Mesendoderm (in vitro differentiated cells): ENCODE results near the gene C12orf43.

ENCODE experiments used
- DNase-seq: peaks from one replicate; pipeline ENCODE4 v3.0.0; 2013
- H2AK5ac ChIP-seq: 2 replicates; pipeline ENCODE4 v1.6.1; 2013; ENCODE audit warnings: low read length, inconsistent platforms
- H2BK120ac ChIP-seq: 2 replicates; pipeline ENCODE4 v1.6.1; 2013; ENCODE audit warnings: low read depth, mild to moderate bottlenecking, low read length, moderate library complexity, mixed read lengths
- H2BK15ac ChIP-seq: replicated peaks from 2 replicates; pipeline ENCODE4 v1.6.1; 2013; ENCODE audit warnings: low read depth, mild to moderate bottlenecking, moderate library complexity
- H2BK5ac ChIP-seq: 2 replicates; pipeline ENCODE4 v1.6.1; 2013; ENCODE audit warnings: low read length, inconsistent platforms
- H3K18ac ChIP-seq: 2 replicates; pipeline ENCODE4 v1.6.1; 2013; ENCODE audit warnings: mild to moderate bottlenecking, low read length, mixed read lengths
- H3K23ac ChIP-seq: one replicate; pipeline ENCODE4 v1.6.1; 2013; ENCODE audit warnings: low read length
- H3K27ac ChIP-seq: 2 replicates; pipeline ENCODE4 v1.5.1; 2013; ENCODE audit warnings: low read depth, mild to moderate bottlenecking, inconsistent platforms, low read length, moderate library complexity
- H3K27me3 ChIP-seq: 2 replicates; pipeline ENCODE4 v1.6.1; 2013; ENCODE audit warnings: low read length, control low read depth, mild to moderate bottlenecking, inconsistent platforms; ENCODE audit not compliant: insufficient read depth, poor library complexity
- H3K36me3 ChIP-seq: 2 replicates; pipeline ENCODE4 v1.6.1; 2013; ENCODE audit warnings: low read length, inconsistent platforms; ENCODE audit not compliant: control insufficient read depth, insufficient read depth
- H3K4ac ChIP-seq: one replicate; pipeline ENCODE4 v1.6.1; 2013; ENCODE audit warnings: low read depth, mild to moderate bottlenecking, low read length, moderate library complexity
- H3K4me1 ChIP-seq: 2 replicates; pipeline ENCODE4 v1.6.1; 2013; ENCODE audit warnings: low read depth, low read length, inconsistent platforms; ENCODE audit not compliant: control insufficient read depth
- H3K4me2 ChIP-seq: 2 replicates; pipeline ENCODE4 v1.6.1; 2013; ENCODE audit warnings: low read length
- H3K4me3 ChIP-seq: 2 replicates; pipeline ENCODE4 v1.5.1; 2013; ENCODE audit warnings: mild to moderate bottlenecking, low read length
- H3K56ac ChIP-seq: one replicate; pipeline ENCODE4 v1.6.1; 2013; ENCODE audit warnings: low read length
- H3K79me1 ChIP-seq: 2 replicates; pipeline ENCODE4 v1.6.1; 2013; ENCODE audit warnings: low read length, inconsistent platforms
- H3K79me2 ChIP-seq: 2 replicates; pipeline ENCODE4 v1.6.1; 2013; ENCODE audit warnings: mild to moderate bottlenecking, low read length; ENCODE audit not compliant: control insufficient read depth, insufficient read depth
- H3K9ac ChIP-seq: 2 replicates; pipeline ENCODE4 v1.6.1; 2013; ENCODE audit warnings: low read length, inconsistent platforms
- H4K5ac ChIP-seq: one replicate; pipeline ENCODE4 v1.6.1; 2013; ENCODE audit warnings: low read length
- H4K8ac ChIP-seq: one replicate; pipeline ENCODE4 v1.6.1; 2013; ENCODE audit warnings: low read depth, mild to moderate bottlenecking, control low read depth, low read length, moderate library complexity
- WGBS: extraction: QIAGEN DNeasy Blood & Tissue Kit; methylation state at CpG from one replicate; pipeline ENCODE4 v1.1.7; 2013; ENCODE audit warnings: low lambda C conversion rate, missing lambda C conversion rate; ENCODE audit not compliant: insufficient coverage; ENCODE audit errors: extremely low coverage; 5-methylcytosine and 5-hydroxymethylcytosine counted together

The C12orf43 gene

DNA sequence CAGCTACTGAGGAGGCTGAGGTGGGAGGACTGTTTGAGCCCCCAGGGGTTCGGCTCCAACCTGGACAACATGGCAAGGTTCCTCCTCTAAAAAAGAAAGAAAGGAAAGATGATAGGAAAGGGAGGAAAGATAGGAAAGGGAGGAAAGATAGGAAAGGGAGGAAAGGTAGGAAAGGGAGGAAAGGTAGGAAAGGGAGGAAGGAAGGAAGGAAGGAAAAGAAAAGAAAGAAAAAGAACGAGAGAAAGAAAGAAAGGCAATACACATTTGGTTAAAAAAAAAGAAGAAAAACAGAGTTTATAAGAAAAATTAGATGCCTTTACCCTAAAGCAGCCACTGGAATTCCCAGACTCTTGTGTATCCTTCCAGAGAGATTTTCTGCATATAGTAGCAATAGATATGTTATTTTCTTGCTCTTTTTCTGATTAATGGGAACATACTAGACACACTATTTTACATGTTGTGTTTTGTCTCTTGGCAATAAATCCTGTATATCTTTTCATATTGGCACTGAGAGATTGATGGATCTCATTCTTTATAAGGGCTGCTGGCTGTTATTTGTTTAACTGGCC is 25.7 kb downstream of the C12orf43 start:
- no peak overlapping the region for H3K23ac ChIP-seq
- no peak overlapping the region for H4K8ac ChIP-seq
- no peaks in the 10 kb centered on the region for H3K4me1 ChIP-seq
- H4K5ac ChIP-seq, result no peak overlapping the region
- H2BK120ac ChIP-seq, result no peak overlapping the region
- H3K9ac ChIP-seq, result no peak overlapping the region
- H3K36me3 ChIP-seq, result no peaks in the 10 kb centered on the region
- no peak overlapping the region for H3K18ac ChIP-seq
- H3K4me3 ChIP-seq, result no peak overlapping the region
- H3K56ac ChIP-seq, result no peak overlapping the region
- H3K4me2 ChIP-seq, result no peak overlapping the region
- no peaks in the 10 kb centered on the region for H3K79me1 ChIP-seq
- no peaks in the 10 kb centered on the region for H3K27me3 ChIP-seq
- H2BK5ac ChIP-seq, result no peak overlapping the region
- no peak overlapping the region for H2AK5ac ChIP-seq
- H3K79me2 ChIP-seq, result no peaks in the 10 kb centered on the region
- no peak overlapping the region for H3K4ac ChIP-seq
- WGBS, result no CpG with 5 or more reads among the region's 2 CpGs
- no peak overlapping the region for H2BK15ac ChIP-seq
- DNase-seq, result no peak
- H3K27ac ChIP-seq, result no peak overlapping the region

DNA sequence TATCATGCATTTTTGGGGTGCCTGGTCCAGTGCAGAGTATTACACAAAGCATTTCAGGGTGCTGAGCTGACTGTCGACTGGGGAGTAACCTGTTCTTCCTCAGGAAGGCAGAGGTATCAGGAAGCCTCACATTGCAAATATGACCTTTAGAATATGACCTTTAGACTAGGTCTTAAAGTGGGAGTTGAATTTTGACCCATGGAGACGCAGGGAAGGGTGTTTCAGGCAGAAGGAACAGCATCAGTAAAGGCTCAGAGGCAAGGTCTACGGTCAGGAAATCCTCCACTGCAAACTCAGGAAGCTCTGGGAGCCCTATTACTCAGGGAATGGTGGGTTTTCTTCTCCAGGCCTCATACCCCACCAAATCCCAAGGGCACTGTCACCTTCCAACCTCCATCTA is 26.6 kb downstream of the C12orf43 start:
- no peak overlapping the region for H2AK5ac ChIP-seq
- H3K27me3 ChIP-seq, result no peaks in the 10 kb centered on the region
- H3K79me2 ChIP-seq, result no peaks in the 10 kb centered on the region
- H3K4ac ChIP-seq, result no peak overlapping the region
- no peak for DNase-seq
- no peak overlapping the region for H2BK5ac ChIP-seq
- H3K23ac ChIP-seq, result no peak overlapping the region
- no peak overlapping the region for H3K56ac ChIP-seq
- no peaks in the 10 kb centered on the region for H3K36me3 ChIP-seq
- H3K27ac ChIP-seq, result no peak overlapping the region
- H3K9ac ChIP-seq, result no peak overlapping the region
- no peak overlapping the region for H4K8ac ChIP-seq
- H3K18ac ChIP-seq, result no peak overlapping the region
- no CpG with 5 or more reads among the region's 3 CpGs for WGBS
- no peaks in the 10 kb centered on the region for H3K79me1 ChIP-seq
- no peak overlapping the region for H2BK120ac ChIP-seq
- no peak overlapping the region for H2BK15ac ChIP-seq
- no peaks in the 10 kb centered on the region for H3K4me1 ChIP-seq
- H3K4me3 ChIP-seq, result no peak overlapping the region
- no peak overlapping the region for H4K5ac ChIP-seq
- no peak overlapping the region for H3K4me2 ChIP-seq

DNA sequence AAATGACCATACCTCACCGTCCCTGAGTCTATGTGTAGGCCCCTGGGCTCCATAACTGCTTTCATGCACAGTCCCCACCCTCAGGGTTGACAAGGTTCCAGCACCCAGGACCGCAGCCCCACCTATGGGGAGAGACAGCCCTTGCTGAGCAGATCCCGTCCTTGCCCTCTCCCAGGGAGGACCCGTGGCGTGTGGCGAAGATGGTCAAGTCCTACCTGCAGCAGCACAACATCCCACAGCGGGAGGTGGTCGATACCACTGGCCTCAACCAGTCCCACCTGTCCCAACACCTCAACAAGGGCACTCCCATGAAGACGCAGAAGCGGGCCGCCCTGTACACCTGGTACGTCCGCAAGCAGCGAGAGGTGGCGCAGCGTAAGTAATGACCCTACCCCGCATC is 27.6 kb downstream of the C12orf43 start:
- Histone ChIP-seq H3K4me1 (no peaks in the 10 kb centered on the region), H3K36me3 (no peaks in the 10 kb centered on the region), H3K27me3 (no peaks in the 10 kb centered on the region), H3K23ac (no peak overlapping the region), H3K4ac (no peak overlapping the region), H3K9ac (no peak overlapping the region), H2BK5ac (no peak overlapping the region), H3K27ac (no peak overlapping the region), H2AK5ac (no peak overlapping the region), H3K79me2 (no peaks in the 10 kb centered on the region), H3K18ac (no peak overlapping the region), H3K4me2 (no peak overlapping the region), H2BK120ac (no peak overlapping the region), H3K4me3 (no peak overlapping the region), H4K5ac (no peak overlapping the region), H3K79me1 (no peaks in the 10 kb centered on the region), H3K56ac (no peak overlapping the region), H2BK15ac (no peak overlapping the region), H4K8ac (no peak overlapping the region)
- DNase-seq, result no peak
- WGBS, result no CpG with 5 or more reads among the region's 17 CpGs

DNA sequence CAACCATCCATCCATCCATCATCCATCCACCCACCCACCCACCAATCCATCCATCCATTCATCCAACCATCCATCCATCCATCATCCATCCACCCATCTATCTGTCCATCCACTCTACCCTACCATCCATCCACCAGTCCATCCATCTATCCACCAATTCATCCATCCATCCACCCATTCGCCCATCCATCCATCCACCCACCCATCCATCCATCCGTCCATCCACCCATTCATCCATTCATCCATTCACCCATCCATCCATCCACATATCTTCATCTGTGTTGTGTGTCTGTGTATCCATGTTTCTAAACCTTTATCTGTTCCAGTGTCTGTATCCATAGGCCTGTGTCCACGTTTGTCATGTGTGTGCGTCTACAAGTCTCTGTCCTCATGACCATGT is 28.1 kb downstream of the C12orf43 start:
- DNase-seq, result no peak
- no peak overlapping the region for H3K4me3 ChIP-seq

DNA sequence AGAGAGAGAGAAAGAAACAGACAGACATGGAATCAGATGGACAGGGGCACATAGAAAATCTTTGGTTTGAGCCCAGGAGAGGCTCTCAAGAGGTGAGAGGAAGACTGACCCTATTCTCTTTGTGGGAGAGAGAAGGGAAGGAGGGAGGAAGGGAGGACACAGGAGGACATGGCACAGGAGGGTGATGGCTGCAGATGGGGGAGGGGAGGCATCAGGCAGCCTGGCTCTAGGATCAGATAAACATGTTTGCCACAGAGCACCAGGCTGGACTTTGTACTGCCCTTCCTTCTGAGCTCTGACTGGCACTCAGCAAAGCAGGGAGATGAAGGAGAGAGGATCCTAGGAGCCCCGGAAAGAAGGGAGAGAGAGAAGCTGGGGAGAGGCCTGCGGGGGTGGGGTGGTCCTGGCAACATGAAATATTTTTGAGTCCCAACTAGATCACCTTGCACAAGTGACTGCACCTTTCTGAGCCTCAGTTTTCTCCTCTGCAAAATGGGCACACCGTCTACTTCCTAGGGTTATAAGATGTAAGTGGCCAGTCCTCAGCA is 31.9 kb downstream of the C12orf43 start:
- Histone ChIP-seq H4K5ac (no peak overlapping the region), H3K9ac (no peak overlapping the region), H3K79me1 (no peaks in the 10 kb centered on the region), H3K4me1 (no peaks in the 10 kb centered on the region), H2BK15ac (no peak overlapping the region), H3K56ac (no peak overlapping the region), H2BK5ac (no peak overlapping the region), H3K4me3 (no peak overlapping the region), H2AK5ac (no peak overlapping the region), H3K36me3 (no peaks in the 10 kb centered on the region), H3K27me3 (no peaks in the 10 kb centered on the region), H3K4ac (no peak overlapping the region), H3K27ac (no peak overlapping the region), H3K4me2 (no peak overlapping the region), H3K23ac (no peak overlapping the region), H2BK120ac (no peak overlapping the region), H3K18ac (no peak overlapping the region), H3K79me2 (no peaks in the 10 kb centered on the region), H4K8ac (no peak overlapping the region)
- no peak for DNase-seq
- no CpG with 5 or more reads among the region's 3 CpGs for WGBS

More for the DNA sequence above, 28.1 kb downstream of the C12orf43 start:
- Histone ChIP-seq H3K56ac (no peak overlapping the region), H3K36me3 (no peaks in the 10 kb centered on the region), H2BK120ac (no peak overlapping the region), H2BK15ac (no peak overlapping the region), H3K27me3 (no peaks in the 10 kb centered on the region), H4K5ac (no peak overlapping the region), H3K18ac (no peak overlapping the region), H3K79me1 (no peaks in the 10 kb centered on the region), H3K23ac (no peak overlapping the region), H4K8ac (no peak overlapping the region), H3K4ac (no peak overlapping the region), H3K9ac (no peak overlapping the region), H2BK5ac (no peak overlapping the region), H3K27ac (no peak overlapping the region), H3K4me2 (no peak overlapping the region), H3K4me1 (no peaks in the 10 kb centered on the region), H3K79me2 (no peaks in the 10 kb centered on the region), H2AK5ac (no peak overlapping the region)
- whole genome bisulfite sequencing, result 100% methylated on average over 1 of the region's 4 CpGs

DNA sequence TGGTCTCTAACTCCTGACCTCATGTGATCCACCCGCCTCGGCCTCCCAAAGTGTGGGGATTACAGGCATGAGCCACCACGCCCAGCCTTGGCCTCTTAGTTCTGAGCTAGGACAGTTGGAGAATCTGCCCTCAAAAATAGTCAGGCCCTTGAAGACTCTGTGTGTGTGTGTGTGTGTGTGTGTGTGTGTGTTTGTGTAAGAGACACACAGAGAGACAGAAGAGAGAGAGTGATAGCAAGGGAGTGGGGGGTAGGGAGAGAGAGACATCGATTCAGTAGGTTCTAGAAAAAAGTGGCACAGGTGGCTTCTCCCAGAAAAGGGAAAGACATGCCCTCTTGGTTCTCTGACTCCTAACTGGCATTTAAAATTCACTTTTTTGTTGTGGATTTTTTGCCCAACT is 32.5 kb downstream of the C12orf43 start:
- WGBS, result no CpG with 5 or more reads among the region's 4 CpGs
- Histone ChIP-seq H3K79me2 (no peaks in the 10 kb centered on the region), H3K27me3 (no peaks in the 10 kb centered on the region), H3K18ac (no peak overlapping the region), H2AK5ac (no peak overlapping the region), H3K4me1 (no peaks in the 10 kb centered on the region), H3K4ac (no peak overlapping the region), H2BK5ac (no peak overlapping the region), H3K56ac (no peak overlapping the region), H2BK120ac (no peak overlapping the region), H3K36me3 (no peaks in the 10 kb centered on the region), H2BK15ac (no peak overlapping the region), H4K5ac (no peak overlapping the region), H3K4me3 (no peak overlapping the region), H4K8ac (no peak overlapping the region), H3K23ac (no peak overlapping the region), H3K4me2 (no peak overlapping the region), H3K27ac (no peak overlapping the region), H3K79me1 (no peaks in the 10 kb centered on the region), H3K9ac (no peak overlapping the region)
- no peak for DNase-seq
